GM12865 (cell line): ENCODE results near the gene TCERG1L.

Source experiments
- DNase-seq: peaks from one replicate; pipeline ENCODE4 v3.0.0; 2010; ENCODE audit warnings: low read depth
- H3K4me3 ChIP-seq: 2 replicates; pipeline ENCODE4 v1.5.1; 2011; ENCODE audit warnings: mild to moderate bottlenecking, low read depth, low read length, control low read depth
- TF ChIP-seq, protein P1 (sequence below): IDR thresholded peaks from 2 replicates; pipeline ENCODE4 v1.5.1; 2011; ENCODE audit warnings: low read length, control low read depth, low read depth, inconsistent platforms; ENCODE audit not compliant: insufficient read depth; ENCODE audit errors: missing control alignments

Gene TCERG1L

DNA sequence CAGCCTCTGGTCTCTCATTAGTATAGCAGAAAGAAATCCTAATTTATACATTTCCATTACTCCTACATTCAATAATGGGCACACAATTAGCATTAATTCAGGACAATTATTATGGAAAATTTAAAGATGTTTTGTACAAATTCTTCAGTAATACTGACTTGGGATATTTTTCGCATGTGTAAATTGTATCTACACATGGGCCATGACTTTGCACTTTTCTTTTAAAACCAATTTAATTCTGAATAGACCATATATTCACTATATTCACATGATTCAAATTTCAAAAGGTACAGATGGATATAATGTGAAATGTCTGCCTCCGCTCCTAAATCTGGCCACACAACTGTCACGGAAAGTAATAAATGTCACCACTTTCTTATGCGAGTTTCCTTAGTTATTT is 123.0 kb downstream of the TCERG1L start:
- no peak overlapping the region for H3K4me3 ChIP-seq
- no peak for DNase-seq
- TF ChIP-seq, protein P1, sequence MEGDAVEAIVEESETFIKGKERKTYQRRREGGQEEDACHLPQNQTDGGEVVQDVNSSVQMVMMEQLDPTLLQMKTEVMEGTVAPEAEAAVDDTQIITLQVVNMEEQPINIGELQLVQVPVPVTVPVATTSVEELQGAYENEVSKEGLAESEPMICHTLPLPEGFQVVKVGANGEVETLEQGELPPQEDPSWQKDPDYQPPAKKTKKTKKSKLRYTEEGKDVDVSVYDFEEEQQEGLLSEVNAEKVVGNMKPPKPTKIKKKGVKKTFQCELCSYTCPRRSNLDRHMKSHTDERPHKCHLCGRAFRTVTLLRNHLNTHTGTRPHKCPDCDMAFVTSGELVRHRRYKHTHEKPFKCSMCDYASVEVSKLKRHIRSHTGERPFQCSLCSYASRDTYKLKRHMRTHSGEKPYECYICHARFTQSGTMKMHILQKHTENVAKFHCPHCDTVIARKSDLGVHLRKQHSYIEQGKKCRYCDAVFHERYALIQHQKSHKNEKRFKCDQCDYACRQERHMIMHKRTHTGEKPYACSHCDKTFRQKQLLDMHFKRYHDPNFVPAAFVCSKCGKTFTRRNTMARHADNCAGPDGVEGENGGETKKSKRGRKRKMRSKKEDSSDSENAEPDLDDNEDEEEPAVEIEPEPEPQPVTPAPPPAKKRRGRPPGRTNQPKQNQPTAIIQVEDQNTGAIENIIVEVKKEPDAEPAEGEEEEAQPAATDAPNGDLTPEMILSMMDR: no peak

DNA sequence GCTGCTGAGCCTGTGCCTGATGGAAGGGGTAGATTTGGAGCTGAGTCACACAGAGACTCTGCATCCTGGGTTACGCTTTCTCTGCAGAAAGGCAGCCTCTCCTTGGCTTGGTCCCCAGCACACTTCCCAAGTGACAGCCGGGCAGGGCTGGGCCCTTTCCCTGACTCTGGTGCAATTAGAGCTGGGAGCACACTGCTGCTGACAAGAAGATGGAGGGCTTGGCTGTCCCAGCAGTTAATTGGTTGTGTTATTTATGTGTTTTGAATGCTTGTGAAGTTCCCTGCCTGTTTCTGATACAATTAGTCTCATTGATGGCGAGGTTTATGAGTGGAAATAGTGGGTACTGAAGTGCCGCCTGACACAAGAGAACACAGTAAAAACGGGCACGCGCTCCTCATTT is 123.6 kb downstream of the TCERG1L start:
- H3K4me3 ChIP-seq: no peak overlapping the region
- no peak for DNase-seq
- TF ChIP-seq, protein P1: no peak

DNA sequence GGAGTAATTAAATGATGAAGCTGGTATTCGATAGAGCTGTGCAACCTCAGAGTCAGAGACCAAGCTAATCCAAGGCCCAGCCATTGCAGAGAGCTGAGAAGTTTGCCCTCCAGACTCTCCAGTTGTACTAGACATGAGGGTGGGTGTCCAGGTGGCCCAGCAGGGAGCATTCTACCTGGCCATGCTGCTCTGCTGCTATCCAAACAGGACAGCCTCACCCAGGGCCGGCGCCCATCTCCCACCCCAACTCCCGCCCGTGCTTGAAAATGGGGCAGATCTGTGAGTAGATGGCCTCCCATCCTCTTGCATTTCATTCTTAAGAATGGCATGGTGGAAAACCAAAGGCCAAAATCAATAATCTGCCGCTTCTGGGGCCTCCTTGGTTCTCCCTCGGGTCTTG is 124.2 kb downstream of the TCERG1L start:
- TF ChIP-seq, protein P1: no peak
- no peak overlapping the region for H3K4me3 ChIP-seq
- no peak for DNase-seq

DNA sequence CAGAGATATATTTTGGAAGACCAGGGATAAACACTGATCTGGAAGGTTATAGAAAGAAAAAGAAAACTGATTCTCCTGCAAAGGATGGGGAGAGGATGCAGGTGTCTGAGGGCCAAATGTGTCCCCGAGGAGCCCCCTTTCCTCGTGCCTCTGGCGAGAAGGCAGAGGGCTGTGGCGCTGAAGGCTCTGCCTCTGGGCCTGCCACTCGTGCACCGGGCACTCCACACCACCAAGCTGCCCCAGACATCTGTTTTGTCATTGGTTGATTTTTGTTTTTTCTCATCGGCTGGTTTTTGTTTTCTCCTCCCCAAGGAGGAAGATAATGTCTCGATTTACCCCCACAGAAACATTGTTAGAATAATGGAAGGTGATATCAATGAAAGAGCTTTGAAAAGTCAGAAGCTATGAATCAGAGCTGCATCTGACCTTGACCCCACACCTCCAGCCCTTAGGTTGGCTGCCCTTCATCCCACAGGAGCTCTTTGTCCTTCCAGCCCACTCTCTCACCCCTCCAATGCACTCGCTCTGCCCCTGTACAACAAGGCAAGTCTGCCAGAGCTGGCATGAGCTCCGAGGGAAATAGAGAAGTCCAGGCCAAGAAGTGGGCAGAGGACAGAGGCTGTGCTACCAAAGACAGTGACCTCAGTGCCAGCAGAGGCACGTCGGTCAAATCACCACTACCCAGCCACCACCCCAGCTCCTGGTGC is 124.8 kb downstream of the TCERG1L start:
- DNase-seq: no peak
- TF ChIP-seq, protein P1: no peak
- no peak overlapping the region for H3K4me3 ChIP-seq

DNA sequence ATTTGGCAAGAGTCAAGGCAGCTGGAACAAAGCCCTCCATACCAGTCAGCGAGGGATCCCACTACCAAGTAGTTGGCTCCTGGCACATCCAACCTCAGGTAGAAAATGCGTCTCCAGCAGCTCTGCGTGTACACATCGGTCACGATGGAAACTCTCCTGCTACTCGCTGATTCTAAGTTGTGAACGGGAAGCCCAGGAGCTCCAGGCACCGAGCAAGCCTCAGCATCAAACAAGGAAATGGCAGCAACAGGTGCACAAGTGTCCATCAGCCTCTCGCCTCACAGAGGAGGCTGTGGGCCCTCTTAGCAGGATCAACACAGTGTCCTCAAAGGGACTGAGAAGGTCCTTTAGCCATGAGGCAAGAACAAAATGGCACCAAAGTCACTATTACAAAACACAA is 127.0 kb downstream of the TCERG1L start:
- no peak for DNase-seq
- no peak overlapping the region for H3K4me3 ChIP-seq
- TF ChIP-seq, protein P1: no peak

DNA sequence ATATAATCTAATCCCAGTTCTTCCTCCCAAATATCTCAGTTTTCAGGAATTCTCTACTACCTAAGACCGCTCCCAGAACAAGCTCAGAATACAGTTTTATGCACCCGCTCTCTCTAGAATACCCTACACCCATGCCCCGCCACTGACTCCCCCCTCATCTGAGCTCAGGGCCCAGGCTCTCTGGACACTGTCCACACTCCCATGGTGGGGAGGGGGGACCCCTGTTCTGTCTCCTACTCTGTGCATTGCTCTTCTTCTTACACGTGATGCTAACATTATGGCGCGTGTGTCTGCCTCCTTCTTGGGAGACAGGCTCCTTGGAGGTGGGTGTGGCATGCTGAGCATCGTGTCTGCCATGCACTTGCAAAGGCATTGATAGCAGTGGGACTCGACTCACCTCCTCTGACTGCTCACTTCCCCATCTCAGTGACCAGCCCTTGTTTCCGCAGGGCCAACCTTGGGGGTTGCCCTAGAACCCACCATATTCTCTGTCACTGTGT is 127.9 kb downstream of the TCERG1L start:
- TF ChIP-seq, protein P1: no peak
- DNase-seq: no peak
- H3K4me3 ChIP-seq: no peak overlapping the region

DNA sequence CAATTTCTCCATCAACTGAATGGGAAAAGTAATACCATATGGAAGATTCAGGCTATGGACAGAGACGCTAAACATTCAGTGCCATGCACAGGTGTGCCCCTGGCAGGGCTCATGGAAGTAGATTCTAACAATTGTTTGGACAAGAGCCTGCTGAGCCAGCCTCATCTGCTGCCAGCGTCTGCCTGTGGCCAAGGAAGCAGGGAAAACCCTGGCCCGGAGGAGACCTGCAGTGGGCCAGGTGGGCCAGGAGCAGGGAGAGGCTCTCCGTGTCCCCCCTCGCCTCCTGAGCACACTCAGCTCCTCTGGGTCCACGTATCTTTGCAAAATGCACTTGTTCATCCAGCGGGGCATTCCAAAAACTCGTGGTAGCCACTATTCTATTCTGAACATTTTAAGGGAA is 130.1 kb downstream of the TCERG1L start:
- no peak overlapping the region for H3K4me3 ChIP-seq
- DNase-seq: no peak
- TF ChIP-seq, protein P1: no peak
